ENCODE measurements around the gene EIF1AD.
"Not testable (repeated sequence)": the region's sequence is repeated elsewhere in the genome, so short reads cannot be mapped to it uniquely, and the experiment has no call there.

EIF1AD gene

GRCh38 chr11:66035653-66036333 is 33.8 kb upstream of the EIF1AD start:
- no peak for TF ChIP-seq RARB (CRISPR knock-in tag; IDR thresholded peaks at IDR 0.05)
- no peak for TF ChIP-seq ESRRG (CRISPR knock-in tag; IDR thresholded peaks at IDR 0.05)
- TF ChIP-seq ZNF8 (CRISPR knock-in tag; IDR thresholded peaks at IDR 0.05): no peak
- TF ChIP-seq ARNTL (CRISPR knock-in tag; IDR thresholded peaks at IDR 0.05; ENCODE audit: borderline replicate concordance, low read depth): no peak
- no peak for TF ChIP-seq CSDC2 (CRISPR knock-in tag; IDR thresholded peaks at IDR 0.05)
- no peak for TF ChIP-seq TCF4 (CRISPR knock-in tag; IDR thresholded peaks at IDR 0.05; ENCODE audit: borderline replicate concordance)
- TF ChIP-seq POU6F1 (CRISPR knock-in tag; IDR thresholded peaks at IDR 0.05; ENCODE audit: borderline replicate concordance, low read depth): no peak
- no peak for TF ChIP-seq ZC3H10 (CRISPR knock-in tag; IDR thresholded peaks at IDR 0.05)
- TF ChIP-seq PPARA (CRISPR knock-in tag; IDR thresholded peaks at IDR 0.05; ENCODE audit: borderline replicate concordance): no peak
- no peak for TF ChIP-seq OSR1 (CRISPR knock-in tag; IDR thresholded peaks at IDR 0.05)
- no peak for TF ChIP-seq ZNF565 (CRISPR knock-in tag; conservative IDR thresholded peaks at IDR 0.05; ENCODE audit: low read depth)
- no peak for TF ChIP-seq SNAI2 (CRISPR knock-in tag; IDR thresholded peaks at IDR 0.05)
- no peak for TF ChIP-seq ZFP30 (CRISPR knock-in tag; IDR thresholded peaks at IDR 0.05)
- TF ChIP-seq ZNF70 (CRISPR knock-in tag; IDR thresholded peaks at IDR 0.05): no peak
- ATAC-seq: peak; percentile 38; the same call in 2 of the 3 replicates

GRCh38 chr11:66032957-66033735 is 31.2 kb upstream of the EIF1AD start:
- TF ChIP-seq BACH2 (CRISPR knock-in tag; IDR thresholded peaks at IDR 0.05; ENCODE audit: borderline replicate concordance) (no peak), CSRNP3 (CRISPR knock-in tag; IDR thresholded peaks at IDR 0.05) (no peak), RARB (CRISPR knock-in tag; IDR thresholded peaks at IDR 0.05) (no peak), CSDC2 (CRISPR knock-in tag; IDR thresholded peaks at IDR 0.05) (no peak), ISL1 (CRISPR knock-in tag; IDR thresholded peaks at IDR 0.05) (no peak), PATZ1 (CRISPR knock-in tag; IDR thresholded peaks at IDR 0.05; ENCODE audit: borderline replicate concordance) (no peak)

GRCh38 chr11:66026017-66026529 is 24.1 kb upstream of the EIF1AD start, which contains the start of gene CATSPER1:
Gene CATSPER1 (minus strand): TSS chr11:66026479. CDS start chr11:66026379, 100 bp downstream.
- TF ChIP-seq ZFP3 (CRISPR knock-in tag; IDR thresholded peaks at IDR 0.05) (no peak), ISL1 (CRISPR knock-in tag; IDR thresholded peaks at IDR 0.05) (no peak), CREB5 (CRISPR knock-in tag; IDR thresholded peaks at IDR 0.05; ENCODE audit: low read depth) (no peak), BACH2 (CRISPR knock-in tag; IDR thresholded peaks at IDR 0.05; ENCODE audit: borderline replicate concordance) (no peak), TOX (CRISPR knock-in tag; IDR thresholded peaks at IDR 0.05; ENCODE audit: borderline replicate concordance) (no peak), ZNF8 (CRISPR knock-in tag; IDR thresholded peaks at IDR 0.05) (no peak), PPARA (CRISPR knock-in tag; IDR thresholded peaks at IDR 0.05; ENCODE audit: borderline replicate concordance) (no peak), TSHZ2 (CRISPR knock-in tag; IDR thresholded peaks at IDR 0.05) (no peak), ZNF70 (CRISPR knock-in tag; IDR thresholded peaks at IDR 0.05) (no peak), TCF4 (CRISPR knock-in tag; IDR thresholded peaks at IDR 0.05; ENCODE audit: borderline replicate concordance) (no peak), POU6F1 (CRISPR knock-in tag; IDR thresholded peaks at IDR 0.05; ENCODE audit: borderline replicate concordance, low read depth) (no peak), CSRNP3 (CRISPR knock-in tag; IDR thresholded peaks at IDR 0.05) (no peak), ZNF565 (CRISPR knock-in tag; conservative IDR thresholded peaks at IDR 0.05; ENCODE audit: low read depth) (no peak), SNAI2 (CRISPR knock-in tag; IDR thresholded peaks at IDR 0.05) (no peak), ARNTL (CRISPR knock-in tag; IDR thresholded peaks at IDR 0.05; ENCODE audit: borderline replicate concordance, low read depth) (no peak)
- ATAC-seq: no peak

More at GRCh38 chr11:66032957-66033735, 31.2 kb upstream of the EIF1AD start:
- ATAC-seq: no peak

GRCh38 chr11:66023186-66023440 is 21.2 kb upstream of the EIF1AD start:
- not testable (repeated sequence) for ATAC-seq

Data from SK-N-SH treated with all-trans-retinoic acid at 6 μM for 48 hours (cell line).